ENCODE results near the gene ESR1.

ESR1 gene

DNA sequence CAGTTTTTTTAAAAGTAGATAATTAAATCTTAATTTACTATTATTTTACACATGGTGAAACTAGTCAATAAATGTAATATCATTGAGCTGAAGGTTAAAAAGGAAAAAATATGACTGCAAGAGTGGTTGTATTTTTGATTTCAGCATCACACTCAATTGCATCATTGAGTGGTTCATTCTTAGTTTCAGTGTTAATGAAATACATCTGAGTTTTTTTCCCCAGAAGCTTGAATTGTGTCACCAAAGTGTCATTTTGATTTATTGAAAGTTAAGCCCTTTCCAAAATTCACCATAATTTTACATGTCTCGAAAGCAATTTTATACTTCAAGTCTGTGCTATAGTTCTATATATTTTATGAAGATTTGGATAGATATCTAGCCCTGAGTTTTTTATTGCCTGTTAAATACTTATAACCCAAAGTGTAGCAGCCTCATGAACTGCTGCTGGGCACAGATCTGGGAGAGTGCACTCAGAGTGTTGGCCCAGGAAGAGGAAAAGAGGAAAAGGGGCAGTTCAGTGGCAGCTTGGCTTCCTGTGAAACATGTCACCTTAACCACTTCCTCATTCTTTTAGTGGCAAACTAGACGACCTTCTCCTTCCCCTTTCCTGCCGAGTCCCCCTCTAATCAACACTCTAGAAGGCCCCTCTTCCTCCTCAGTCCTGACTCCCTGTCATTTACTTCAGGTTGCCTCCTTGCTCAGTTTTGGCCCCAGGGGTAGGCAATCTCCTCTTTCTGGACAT, 140.7 kb downstream of the ESR1 start:
- Histone ChIP-seq H3K4me3 (ENCODE audit: low read depth, low read length) (no peak overlapping the region), H3K27me3 (replicated peaks) (no peaks in the 10 kb centered on the region), H3K36me3 (replicated peaks) (no peaks in the 10 kb centered on the region), H3K27ac (no peak overlapping the region)
- TF ChIP-seq, protein P1, sequence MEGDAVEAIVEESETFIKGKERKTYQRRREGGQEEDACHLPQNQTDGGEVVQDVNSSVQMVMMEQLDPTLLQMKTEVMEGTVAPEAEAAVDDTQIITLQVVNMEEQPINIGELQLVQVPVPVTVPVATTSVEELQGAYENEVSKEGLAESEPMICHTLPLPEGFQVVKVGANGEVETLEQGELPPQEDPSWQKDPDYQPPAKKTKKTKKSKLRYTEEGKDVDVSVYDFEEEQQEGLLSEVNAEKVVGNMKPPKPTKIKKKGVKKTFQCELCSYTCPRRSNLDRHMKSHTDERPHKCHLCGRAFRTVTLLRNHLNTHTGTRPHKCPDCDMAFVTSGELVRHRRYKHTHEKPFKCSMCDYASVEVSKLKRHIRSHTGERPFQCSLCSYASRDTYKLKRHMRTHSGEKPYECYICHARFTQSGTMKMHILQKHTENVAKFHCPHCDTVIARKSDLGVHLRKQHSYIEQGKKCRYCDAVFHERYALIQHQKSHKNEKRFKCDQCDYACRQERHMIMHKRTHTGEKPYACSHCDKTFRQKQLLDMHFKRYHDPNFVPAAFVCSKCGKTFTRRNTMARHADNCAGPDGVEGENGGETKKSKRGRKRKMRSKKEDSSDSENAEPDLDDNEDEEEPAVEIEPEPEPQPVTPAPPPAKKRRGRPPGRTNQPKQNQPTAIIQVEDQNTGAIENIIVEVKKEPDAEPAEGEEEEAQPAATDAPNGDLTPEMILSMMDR (IDR thresholded peaks at IDR 0.05; ENCODE audit: low read depth, low read length, missing control alignments), result no peak
- DNase-seq, result no peak
- in situ Hi-C loops (cut with HindIII; ENCODE audit: low pct_ligation_motif_present, low sequenced_read_pairs), result no loop called here

DNA sequence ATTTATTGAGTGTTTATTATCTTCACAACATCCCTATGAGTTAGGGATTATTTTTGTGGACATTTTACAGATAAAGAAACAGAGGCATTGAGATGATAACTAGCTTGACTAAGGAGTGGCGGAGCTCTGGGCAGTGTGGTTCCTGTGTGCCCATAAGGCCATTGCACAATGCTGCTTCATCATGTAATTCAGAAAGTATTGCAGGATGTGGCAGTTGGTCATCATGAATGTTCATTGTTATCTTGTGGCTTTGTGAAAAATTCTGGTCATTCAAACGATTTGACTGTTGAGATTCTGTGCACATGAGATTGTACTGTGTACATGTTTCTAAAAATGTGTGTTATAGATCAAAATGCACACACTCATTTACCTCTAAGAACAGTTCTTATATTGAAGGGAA, 150.8 kb downstream of the ESR1 start:
- DNase-seq, result peak; percentile 81
- H3K27me3 ChIP-seq (replicated peaks), result no peaks in the 10 kb centered on the region
- H3K27ac ChIP-seq, result no peak overlapping the region
- no peaks in the 10 kb centered on the region for H3K36me3 ChIP-seq (replicated peaks)
- H3K4me3 ChIP-seq (ENCODE audit: low read depth, low read length), result no peak overlapping the region
- in situ Hi-C loops (cut with HindIII; ENCODE audit: low pct_ligation_motif_present, low sequenced_read_pairs), result no loop called here
- TF ChIP-seq, protein P1 (IDR thresholded peaks at IDR 0.05; ENCODE audit: low read depth, low read length, missing control alignments), result peak; percentile 13

DNA sequence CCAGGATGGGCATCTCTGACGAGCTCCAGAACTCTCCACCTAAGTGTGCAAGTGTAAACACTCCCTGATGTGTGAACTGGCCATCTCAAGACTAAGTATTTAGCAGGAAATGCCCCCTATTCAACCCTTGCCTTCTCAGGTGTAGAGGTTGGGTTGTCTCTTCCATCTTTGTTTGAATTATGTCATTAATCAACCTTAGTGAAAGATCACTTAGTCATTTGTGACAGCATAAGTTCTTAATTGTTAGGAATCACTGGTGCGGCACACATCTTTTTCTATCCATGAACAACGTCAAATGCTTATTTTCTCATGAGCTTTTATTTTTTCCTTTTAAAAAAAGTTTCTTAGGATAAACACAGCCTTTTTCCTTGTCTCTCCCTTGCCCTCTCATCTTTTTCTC, 151.6 kb downstream of the ESR1 start:
- Histone ChIP-seq H3K27me3 (replicated peaks) (no peaks in the 10 kb centered on the region), H3K36me3 (replicated peaks) (no peaks in the 10 kb centered on the region), H3K4me3 (ENCODE audit: low read depth, low read length) (no peak overlapping the region), H3K27ac (no peak overlapping the region)
- DNase-seq, result no peak
- in situ Hi-C loops (cut with HindIII; ENCODE audit: low pct_ligation_motif_present, low sequenced_read_pairs), result no loop called here
- TF ChIP-seq, protein P1 (IDR thresholded peaks at IDR 0.05; ENCODE audit: low read depth, low read length, missing control alignments), result no peak

DNA sequence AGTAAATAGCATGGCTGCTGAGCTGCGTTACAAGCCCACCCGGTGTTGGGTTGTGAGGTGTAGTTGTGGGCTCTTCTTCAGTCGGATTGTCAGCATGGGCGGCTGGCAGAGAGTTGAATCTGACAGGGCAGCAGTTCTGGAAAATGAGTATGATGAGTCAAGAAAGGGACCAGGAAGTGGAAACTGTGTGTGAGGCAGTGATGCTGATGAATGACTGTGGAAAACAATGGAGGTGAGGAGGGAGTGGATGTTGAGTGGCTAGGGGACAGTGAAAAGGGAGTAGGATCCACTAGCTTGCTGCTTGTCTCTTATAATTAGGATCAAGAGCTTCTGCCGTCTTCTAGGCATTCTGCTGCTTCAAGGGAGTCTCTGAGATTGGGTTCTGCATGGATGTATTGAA, 154.3 kb downstream of the ESR1 start:
- no peak for DNase-seq
- in situ Hi-C loops (cut with HindIII; ENCODE audit: low pct_ligation_motif_present, low sequenced_read_pairs), result no loop called here
- Histone ChIP-seq H3K27ac (no peak overlapping the region), H3K27me3 (replicated peaks) (no peaks in the 10 kb centered on the region), H3K4me3 (ENCODE audit: low read depth, low read length) (no peak overlapping the region), H3K36me3 (replicated peaks) (no peaks in the 10 kb centered on the region)
- TF ChIP-seq, protein P1 (IDR thresholded peaks at IDR 0.05; ENCODE audit: low read depth, low read length, missing control alignments), result no peak

DNA sequence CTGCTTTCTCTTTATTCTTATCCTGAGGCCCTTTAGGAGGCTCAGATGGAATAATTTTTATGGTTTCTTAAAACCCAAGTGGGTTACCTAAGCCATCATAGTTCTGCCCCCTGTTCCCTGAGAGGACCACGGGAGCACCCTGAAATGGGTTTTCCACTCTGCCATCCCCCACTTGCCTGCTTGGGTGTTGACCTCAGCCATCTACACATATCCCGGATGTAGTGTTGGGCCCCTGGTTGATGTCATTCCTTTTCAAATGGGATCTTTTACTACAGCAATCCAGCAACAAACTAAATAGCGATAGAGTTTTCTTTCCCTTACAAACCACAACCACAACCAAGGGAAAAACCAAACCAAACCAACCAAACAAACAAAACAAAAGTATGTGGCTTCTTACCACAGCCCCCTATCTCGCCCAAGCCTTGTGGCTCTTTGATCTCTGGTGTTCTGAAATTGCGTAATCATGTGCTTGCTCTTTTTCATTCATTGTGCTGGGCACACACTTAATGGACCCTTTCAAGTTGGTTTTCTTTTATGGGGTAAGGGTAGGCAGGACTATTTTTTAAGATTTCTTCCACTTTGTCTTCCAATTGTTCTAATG, 154.9 kb downstream of the ESR1 start:
- Histone ChIP-seq H3K4me3 (ENCODE audit: low read depth, low read length) (no peak overlapping the region), H3K27ac (no peak overlapping the region), H3K27me3 (replicated peaks) (no peaks in the 10 kb centered on the region), H3K36me3 (replicated peaks) (no peaks in the 10 kb centered on the region)
- in situ Hi-C loops (cut with HindIII; ENCODE audit: low pct_ligation_motif_present, low sequenced_read_pairs), result no loop called here
- peak; percentile 57 for DNase-seq
- TF ChIP-seq, protein P1 (IDR thresholded peaks at IDR 0.05; ENCODE audit: low read depth, low read length, missing control alignments), result no peak

All from brain microvascular endothelial cell (primary cell).